ENCODE measurements around the gene DGCR6L. TPM values are rescaled to one million over a fixed set of nuclear protein-coding genes. Genes with fewer than 3 reads are reported as not detected.
"Not testable (repeated sequence)": the region's sequence is repeated elsewhere in the genome, so short reads cannot be mapped to it uniquely, and the experiment has no call there.

DGCR6L gene
- total and polyA plus RNA-seq, 10 of the 15 experiments (the other 5 are each of a cell fraction or from before 2014, with no cell fraction given), result 1.6 to 62.8 (median 22.6) TPM

DNA sequence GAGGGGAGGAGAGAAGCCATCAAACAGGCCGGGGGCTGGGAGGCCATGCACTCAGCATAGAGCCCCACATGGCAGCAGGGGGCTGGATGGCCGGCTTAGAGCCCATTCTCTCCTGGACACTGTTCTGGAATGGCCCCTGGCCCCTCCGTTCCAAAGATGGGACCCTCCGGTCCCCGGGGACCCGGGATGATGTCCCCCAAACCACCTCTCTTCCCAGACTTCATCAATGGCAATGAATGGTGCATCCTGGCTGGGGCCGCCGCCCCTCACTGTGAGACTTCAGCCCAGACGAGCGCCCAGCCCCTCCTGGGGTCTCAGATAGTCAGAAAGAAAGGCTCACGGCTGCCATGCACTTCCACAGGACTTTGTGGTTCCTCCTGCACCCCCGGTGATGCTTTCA is 38.0 kb downstream of the DGCR6L start (continued):
- TF ChIP-seq, protein P1, sequence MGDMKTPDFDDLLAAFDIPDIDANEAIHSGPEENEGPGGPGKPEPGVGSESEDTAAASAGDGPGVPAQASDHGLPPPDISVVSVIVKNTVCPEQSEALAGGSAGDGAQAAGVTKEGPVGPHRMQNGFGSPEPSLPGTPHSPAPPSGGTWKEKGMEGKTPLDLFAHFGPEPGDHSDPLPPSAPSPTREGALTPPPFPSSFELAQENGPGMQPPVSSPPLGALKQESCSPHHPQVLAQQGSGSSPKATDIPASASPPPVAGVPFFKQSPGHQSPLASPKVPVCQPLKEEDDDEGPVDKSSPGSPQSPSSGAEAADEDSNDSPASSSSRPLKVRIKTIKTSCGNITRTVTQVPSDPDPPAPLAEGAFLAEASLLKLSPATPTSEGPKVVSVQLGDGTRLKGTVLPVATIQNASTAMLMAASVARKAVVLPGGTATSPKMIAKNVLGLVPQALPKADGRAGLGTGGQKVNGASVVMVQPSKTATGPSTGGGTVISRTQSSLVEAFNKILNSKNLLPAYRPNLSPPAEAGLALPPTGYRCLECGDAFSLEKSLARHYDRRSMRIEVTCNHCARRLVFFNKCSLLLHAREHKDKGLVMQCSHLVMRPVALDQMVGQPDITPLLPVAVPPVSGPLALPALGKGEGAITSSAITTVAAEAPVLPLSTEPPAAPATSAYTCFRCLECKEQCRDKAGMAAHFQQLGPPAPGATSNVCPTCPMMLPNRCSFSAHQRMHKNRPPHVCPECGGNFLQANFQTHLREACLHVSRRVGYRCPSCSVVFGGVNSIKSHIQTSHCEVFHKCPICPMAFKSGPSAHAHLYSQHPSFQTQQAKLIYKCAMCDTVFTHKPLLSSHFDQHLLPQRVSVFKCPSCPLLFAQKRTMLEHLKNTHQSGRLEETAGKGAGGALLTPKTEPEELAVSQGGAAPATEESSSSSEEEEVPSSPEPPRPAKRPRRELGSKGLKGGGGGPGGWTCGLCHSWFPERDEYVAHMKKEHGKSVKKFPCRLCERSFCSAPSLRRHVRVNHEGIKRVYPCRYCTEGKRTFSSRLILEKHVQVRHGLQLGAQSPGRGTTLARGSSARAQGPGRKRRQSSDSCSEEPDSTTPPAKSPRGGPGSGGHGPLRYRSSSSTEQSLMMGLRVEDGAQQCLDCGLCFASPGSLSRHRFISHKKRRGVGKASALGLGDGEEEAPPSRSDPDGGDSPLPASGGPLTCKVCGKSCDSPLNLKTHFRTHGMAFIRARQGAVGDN (IDR thresholded peaks at IDR 0.05), result no peak
- TF ChIP-seq PBX3 (IDR thresholded peaks at IDR 0.05; ENCODE audit: insufficient replicate concordance, low read depth, low read length) (no peak), SUZ12 (IDR thresholded peaks at IDR 0.05; ENCODE audit: unreplicated experiment) (no peak), PAX5 (IDR thresholded peaks at IDR 0.05; ENCODE audit: borderline replicate concordance, low read depth, low read length) (no peak), GABPA (IDR thresholded peaks at IDR 0.05; ENCODE audit: low read depth) (no peak), POU2F2 (IDR thresholded peaks at IDR 0.05; ENCODE audit: borderline replicate concordance, low read depth, low read length) (no peak), NFYA (IDR thresholded peaks at IDR 0.05; ENCODE audit: borderline replicate concordance, low read depth, low read length) (no peak), SIX5 (IDR thresholded peaks at IDR 0.05; ENCODE audit: low read depth, low read length, severe bottlenecking) (no peak), MEF2A (IDR thresholded peaks at IDR 0.05; ENCODE audit: insufficient read depth, low read depth, low read length) (no peak)

- H3K27ac ChIP-seq (ENCODE audit: control insufficient read depth, insufficient read depth); SMC1A ChIA-PET (ENCODE audit: uncharacterized antibody, unreplicated experiment); DNase-seq (ENCODE audit: low read depth, low spot score); H3K36me3 ChIP-seq (ENCODE audit: control insufficient read depth in 2 of 2, insufficient read depth in 2 of 2, low read length in 1 of 2); H3K4me2 ChIP-seq (ENCODE audit: control insufficient read depth, insufficient read depth); RAD21 ChIA-PET (ENCODE audit: unreplicated experiment); H2AFZ ChIP-seq (ENCODE audit: control insufficient read depth, low read depth, low read length); ATAC-seq; in situ Hi-C loops (cut with MboI); H3K4me3 ChIP-seq; H4K20me1 ChIP-seq (ENCODE audit: control insufficient read depth, insufficient read depth); intact Hi-C loops (cut with micrococcal nuclease; ENCODE audit: unreplicated experiment); H3K27me3 ChIP-seq (replicated peaks in 1 of 2; ENCODE audit: control insufficient read depth in 2 of 2, insufficient read depth in 2 of 2, low read length in 1 of 2); H3K9me3 ChIP-seq (replicated peaks; ENCODE audit: control insufficient read depth, insufficient read depth, low read length); POLR2A ChIA-PET; H3K9ac ChIP-seq (ENCODE audit: control insufficient read depth, insufficient read depth, low read length); FAIRE-seq; H3K4me1 ChIP-seq (ENCODE audit: control insufficient read depth, insufficient read depth, low read length); H3K79me2 ChIP-seq (ENCODE audit: control insufficient read depth, insufficient read depth, low read length); BruUV-seq (replicated peaks): not testable (repeated sequence)
- CTCF ChIA-PET, result interaction anchor here (0.6 kb wide), 1 partner anchor 68 kb away, joined by 3 read pairs; no protein-coding TSS in a partner anchor
- WGBS (ENCODE audit: insufficient coverage, insufficient replicate concordance, low lambda C conversion rate, missing lambda C conversion rate), result 18% methylated on average over 9 of the region's 9 CpGs
Observed at GRCh38 chr22:20281473-20281872, 38.4 kb downstream of the DGCR6L start.

Data from GM12878 (cell line).